HepG2 (cell line): Measurements from ENCODE around the gene MYH7. TPM values are rescaled to one million over a fixed set of nuclear protein-coding genes. Genes with fewer than 3 reads are reported as not detected.
A peak's percentile ranks its signal among the peaks of the same experiment; 100 is the strongest.

Experiments used
- ARNT ChIP-seq: fragments of 450-650 bp; IDR thresholded peaks from 2 replicates; pipeline ENCODE4 v1.6.1; 2017
- EHMT2 ChIP-seq: fragments of 200-600 bp; sonication (generic); IDR thresholded peaks from 2 replicates; pipeline ENCODE4 v1.7.0; 2017; ENCODE audit warnings: antibody characterized with exemption, low read depth, low read length, borderline replicate concordance
- GATAD2A ChIP-seq: IDR thresholded peaks from 2 replicates; pipeline ENCODE4 v1.6.1; 2016
- HNF4A ChIP-seq: sonication (generic); formaldehyde crosslinking; IDR thresholded peaks from 2 replicates; pipeline ENCODE4 v1.4.0; 2020; ENCODE audit warnings: missing genetic modification reagents
- HNF4G ChIP-seq, 2 experiments: sonication (generic) in 1 of 2; formaldehyde crosslinking in 1 of 2; IDR thresholded peaks; 2 replicates each; pipeline versions ENCODE4 v1.4.0 to v1.6.1; 2011 to 2020; ENCODE audit warnings: borderline replicate concordance in 2 of 2, low read depth in 2 of 2, mild to moderate bottlenecking in 2 of 2, low read length in 1 of 2, missing genetic modification reagents in 1 of 2, moderate library complexity in 1 of 2
- NFIC ChIP-seq: IDR thresholded peaks from 2 replicates; pipeline ENCODE4 v1.6.1; 2012; ENCODE audit warnings: mild to moderate bottlenecking, low read length, inconsistent platforms
- NKX3-1 ChIP-seq: sonication (generic); formaldehyde crosslinking; IDR thresholded peaks from 2 replicates; pipeline ENCODE4 v1.5.0; 2020; ENCODE audit warnings: missing genetic modification reagents
- TEAD3 ChIP-seq: optimal IDR thresholded peaks from 2 replicates; pipeline ENCODE3; 2016; ENCODE audit warnings: borderline replicate concordance
- ZEB1 ChIP-seq: IDR thresholded peaks from 2 replicates; pipeline ENCODE4 v1.6.1; 2012; ENCODE audit warnings: mild to moderate bottlenecking, low read depth, inconsistent platforms; ENCODE audit not compliant: insufficient replicate concordance
- ZFP82 ChIP-seq: sonication (generic); formaldehyde crosslinking; IDR thresholded peaks from 2 replicates; pipeline ENCODE4 v1.5.1; 2020; ENCODE audit warnings: mild to moderate bottlenecking, missing genetic modification reagents, borderline replicate concordance
- ZNF17 ChIP-seq: sonication (generic); formaldehyde crosslinking; IDR thresholded peaks from 2 replicates; pipeline ENCODE4 v1.5.0; 2020; ENCODE audit warnings: mild to moderate bottlenecking, missing genetic modification reagents
- ZNF337 ChIP-seq: sonication (generic); formaldehyde crosslinking; IDR thresholded peaks from 2 replicates; pipeline ENCODE4 v1.5.1; 2020; ENCODE audit warnings: missing genetic modification reagents, low read depth, mild to moderate bottlenecking, borderline replicate concordance
- ZNF605 ChIP-seq: sonication (generic); formaldehyde crosslinking; IDR thresholded peaks from 2 replicates; pipeline ENCODE4 v1.8.0; 2022; ENCODE audit warnings: mild to moderate bottlenecking, missing genetic modification reagents
- polyA plus RNA-seq, 8 experiments: library from polyadenylated mRNA; depleted of rRNA in 3 of 8; stranded (reverse) in 7 of 8; unstranded in 1 of 8; fragments of >200 nt; fragmentation: Illumina TruSeq in 4 of 8; extraction: Trizol in 4 of 8; gene quantifications; 2 replicates each; pipeline versions ENCODE4 v1.2.1 to v1.2.3, GENCODE V29; 2011 to 2016; ENCODE audit warnings: low read depth in 4 of 8, missing spikeins in 1 of 8, mixed read lengths in 1 of 8; ENCODE audit not compliant: insufficient read depth in 1 of 8
- total RNA-seq, 5 experiments: library from RNA; depleted of rRNA; stranded (reverse); fragments of >200 nt; fragmentation: Illumina TruSeq; extraction: Trizol; gene quantifications; 2 replicates each; pipeline ENCODE4 v1.2.3, GENCODE V29; 2016; ENCODE audit warnings: low read depth in 1 of 5
- TF ChIP-seq, protein P1 (sequence below): IDR thresholded peaks from 2 replicates; pipeline ENCODE4 v1.6.1; 2016

MYH7 gene
- total and polyA plus RNA-seq, 2 of the 13 experiments (the other 11 are each of a cell fraction or from before 2014, with no cell fraction given), result 0.04 TPM; not detected in 1

DNA sequence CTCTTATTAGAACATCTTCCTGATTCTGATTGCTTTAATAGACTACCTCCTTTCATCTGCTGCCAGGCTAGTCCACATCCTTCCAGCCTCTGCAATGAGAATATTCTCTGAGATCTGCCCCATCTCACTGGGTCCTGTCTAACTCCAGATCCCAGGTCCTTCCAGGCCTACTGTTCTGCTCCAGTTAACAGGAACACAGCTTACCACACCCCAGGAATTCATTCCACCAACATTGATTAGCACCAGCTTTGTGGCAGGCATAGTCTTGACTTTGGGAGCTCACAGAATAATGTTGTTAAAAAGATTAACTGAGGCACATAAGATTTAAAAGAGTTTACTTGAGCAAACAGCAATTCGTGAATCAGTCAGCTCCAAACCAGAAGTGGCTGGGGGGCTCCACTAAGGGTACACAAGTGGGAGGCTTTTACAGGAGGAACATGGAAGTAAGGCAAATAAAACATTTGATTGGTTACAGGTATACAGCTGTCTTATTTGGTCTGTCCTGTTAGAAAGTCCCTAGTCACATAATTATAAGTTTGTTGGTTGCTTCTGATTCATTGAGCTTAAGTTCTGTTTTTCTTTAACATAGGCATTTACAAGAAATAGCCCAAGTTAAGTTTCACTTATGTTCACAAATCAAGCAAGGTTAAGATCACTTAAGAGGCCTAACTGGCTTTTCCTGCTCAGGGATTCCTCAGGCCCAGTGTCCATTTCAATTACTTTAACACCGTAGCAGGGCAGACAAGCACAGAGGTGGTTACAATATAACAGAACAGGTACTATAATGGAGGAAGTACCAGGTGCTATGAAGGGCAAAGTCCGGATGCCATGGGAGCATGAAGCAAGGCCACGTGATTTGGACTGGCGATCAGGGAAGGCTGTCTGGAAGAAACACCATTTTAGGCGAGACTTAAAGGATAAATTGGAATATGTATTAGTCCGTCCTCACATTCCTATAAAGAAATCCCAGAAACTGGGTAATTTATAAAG is 12.2 kb upstream of the MYH7 start (continued):
- TF ChIP-seq HNF4G (IDR thresholded peaks at IDR 0.05; ENCODE audit: borderline replicate concordance, low read depth, low read length) (peak; percentile 44; the same call in 1 of the 2 replicates), HNF4G (CRISPR knock-in tag; IDR thresholded peaks at IDR 0.05; ENCODE audit: borderline replicate concordance, low read depth) (no peak), ZEB1 (peak; percentile 66), HNF4A (CRISPR knock-in tag) (peak; percentile 79), ZNF605 (CRISPR knock-in tag) (no peak), EHMT2 (0 out of 2 replicates have a peak, but pooled peaks have one; percentile 43), ZFP82 (CRISPR knock-in tag) (no peak), ZNF337 (CRISPR knock-in tag) (no peak), GATAD2A (CRISPR knock-in tag) (0 out of 2 replicates have a peak, but pooled peaks have one; percentile 31), ZNF17 (CRISPR knock-in tag) (no peak), NKX3-1 (CRISPR knock-in tag) (no peak), NFIC (no peak), TEAD3 (CRISPR knock-in tag) (peak; percentile 13), ARNT (no peak)
- TF ChIP-seq, protein P1, sequence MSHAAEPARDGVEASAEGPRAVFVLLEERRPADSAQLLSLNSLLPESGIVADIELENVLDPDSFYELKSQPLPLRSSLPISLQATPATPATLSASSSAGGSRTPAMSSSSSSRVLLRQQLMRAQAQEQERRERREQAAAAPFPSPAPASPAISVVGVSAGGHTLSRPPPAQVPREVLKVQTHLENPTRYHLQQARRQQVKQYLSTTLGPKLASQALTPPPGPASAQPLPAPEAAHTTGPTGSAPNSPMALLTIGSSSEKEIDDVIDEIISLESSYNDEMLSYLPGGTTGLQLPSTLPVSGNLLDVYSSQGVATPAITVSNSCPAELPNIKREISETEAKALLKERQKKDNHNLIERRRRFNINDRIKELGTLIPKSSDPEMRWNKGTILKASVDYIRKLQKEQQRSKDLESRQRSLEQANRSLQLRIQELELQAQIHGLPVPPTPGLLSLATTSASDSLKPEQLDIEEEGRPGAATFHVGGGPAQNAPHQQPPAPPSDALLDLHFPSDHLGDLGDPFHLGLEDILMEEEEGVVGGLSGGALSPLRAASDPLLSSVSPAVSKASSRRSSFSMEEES, result 0 out of 2 replicates have a peak, but pooled peaks have one; percentile 21
